Fibroblast of mammary gland (primary cell): ENCODE measurements around the gene EFNA3.

Source experiments
- DNase-seq: peaks from one replicate; pipeline ENCODE4 v3.0.0-alpha.2; 2010; ENCODE audit warnings: low read depth
- H3K4me3 ChIP-seq: 2 replicates; pipeline ENCODE4 v1.5.1; 2011; ENCODE audit warnings: low read depth, mild to moderate bottlenecking, low read length, moderate library complexity; ENCODE audit not compliant: control insufficient read depth
- TF ChIP-seq, protein P1 (sequence below): conservative IDR thresholded peaks from 2 replicates; pipeline ENCODE4 v1.5.1; 2011; ENCODE audit warnings: low read depth, low read length, inconsistent platforms; ENCODE audit not compliant: control insufficient read depth, insufficient read depth

The EFNA3 gene

GRCh38 chr1:155068599-155068998 is 10.0 kb upstream of the EFNA3 start:
- DNase-seq, result no peak
- H3K4me3 ChIP-seq, result no peak overlapping the region
- TF ChIP-seq, protein P1, sequence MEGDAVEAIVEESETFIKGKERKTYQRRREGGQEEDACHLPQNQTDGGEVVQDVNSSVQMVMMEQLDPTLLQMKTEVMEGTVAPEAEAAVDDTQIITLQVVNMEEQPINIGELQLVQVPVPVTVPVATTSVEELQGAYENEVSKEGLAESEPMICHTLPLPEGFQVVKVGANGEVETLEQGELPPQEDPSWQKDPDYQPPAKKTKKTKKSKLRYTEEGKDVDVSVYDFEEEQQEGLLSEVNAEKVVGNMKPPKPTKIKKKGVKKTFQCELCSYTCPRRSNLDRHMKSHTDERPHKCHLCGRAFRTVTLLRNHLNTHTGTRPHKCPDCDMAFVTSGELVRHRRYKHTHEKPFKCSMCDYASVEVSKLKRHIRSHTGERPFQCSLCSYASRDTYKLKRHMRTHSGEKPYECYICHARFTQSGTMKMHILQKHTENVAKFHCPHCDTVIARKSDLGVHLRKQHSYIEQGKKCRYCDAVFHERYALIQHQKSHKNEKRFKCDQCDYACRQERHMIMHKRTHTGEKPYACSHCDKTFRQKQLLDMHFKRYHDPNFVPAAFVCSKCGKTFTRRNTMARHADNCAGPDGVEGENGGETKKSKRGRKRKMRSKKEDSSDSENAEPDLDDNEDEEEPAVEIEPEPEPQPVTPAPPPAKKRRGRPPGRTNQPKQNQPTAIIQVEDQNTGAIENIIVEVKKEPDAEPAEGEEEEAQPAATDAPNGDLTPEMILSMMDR, result no peak

DNA sequence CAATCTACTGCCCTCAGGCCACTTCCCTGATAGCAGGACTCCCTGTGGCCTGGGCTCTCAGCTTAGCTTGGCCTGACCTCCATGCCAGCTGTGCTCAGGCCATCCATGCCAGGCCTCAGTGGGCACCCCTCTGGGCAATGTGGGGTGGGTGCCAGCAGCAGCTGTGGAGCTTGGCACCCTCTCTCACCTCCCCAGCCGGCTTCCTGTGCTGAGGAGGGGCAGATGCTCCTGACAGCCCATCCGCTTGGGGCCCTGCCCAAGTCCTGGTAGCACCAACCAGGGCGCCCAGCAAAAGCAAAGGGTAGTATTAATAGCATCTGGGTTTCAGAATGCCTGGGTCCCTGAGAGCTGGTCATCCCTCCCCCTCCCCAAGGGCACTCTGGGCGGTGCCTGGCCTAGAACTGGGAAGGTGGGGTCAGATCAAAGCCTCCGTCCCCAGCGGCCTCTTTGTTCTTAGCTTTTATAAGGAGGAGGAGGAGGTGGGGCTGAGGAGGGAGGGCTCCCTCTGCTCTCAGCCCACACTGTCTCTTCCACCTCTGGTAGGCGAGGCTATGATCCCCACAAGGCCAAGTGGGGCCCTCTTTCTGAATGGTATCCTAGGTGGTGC is 9.0 kb upstream of the EFNA3 start:
- no peak overlapping the region for H3K4me3 ChIP-seq
- TF ChIP-seq, protein P1, result no peak
- DNase-seq, result no peak

DNA sequence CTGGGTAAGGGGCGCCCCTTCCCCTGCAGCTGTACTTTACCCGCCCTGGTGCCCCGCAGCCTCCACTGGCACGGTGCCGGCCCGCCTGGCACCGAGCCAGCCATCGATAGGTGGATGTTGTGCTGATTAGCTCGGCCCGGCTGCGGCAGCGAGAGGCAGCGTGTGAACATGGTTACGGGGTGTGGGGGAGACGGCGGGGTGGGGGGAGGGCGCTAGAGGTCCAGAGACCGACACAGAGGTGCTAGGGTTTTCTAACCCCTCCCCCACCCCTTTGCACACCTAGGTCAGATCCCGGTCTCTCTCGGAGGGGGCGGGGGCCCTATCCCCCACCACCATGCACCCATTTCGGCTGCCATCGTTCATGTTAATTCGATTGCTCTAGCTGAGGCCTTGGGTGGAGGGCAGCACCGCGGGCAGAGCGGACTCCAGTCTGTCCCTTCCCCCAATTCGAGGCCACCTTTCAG is 8.4 kb upstream of the EFNA3 start:
- TF ChIP-seq, protein P1, result no peak
- DNase-seq, result no peak
- H3K4me3 ChIP-seq, result peak overlapping the region; percentile 53

DNA sequence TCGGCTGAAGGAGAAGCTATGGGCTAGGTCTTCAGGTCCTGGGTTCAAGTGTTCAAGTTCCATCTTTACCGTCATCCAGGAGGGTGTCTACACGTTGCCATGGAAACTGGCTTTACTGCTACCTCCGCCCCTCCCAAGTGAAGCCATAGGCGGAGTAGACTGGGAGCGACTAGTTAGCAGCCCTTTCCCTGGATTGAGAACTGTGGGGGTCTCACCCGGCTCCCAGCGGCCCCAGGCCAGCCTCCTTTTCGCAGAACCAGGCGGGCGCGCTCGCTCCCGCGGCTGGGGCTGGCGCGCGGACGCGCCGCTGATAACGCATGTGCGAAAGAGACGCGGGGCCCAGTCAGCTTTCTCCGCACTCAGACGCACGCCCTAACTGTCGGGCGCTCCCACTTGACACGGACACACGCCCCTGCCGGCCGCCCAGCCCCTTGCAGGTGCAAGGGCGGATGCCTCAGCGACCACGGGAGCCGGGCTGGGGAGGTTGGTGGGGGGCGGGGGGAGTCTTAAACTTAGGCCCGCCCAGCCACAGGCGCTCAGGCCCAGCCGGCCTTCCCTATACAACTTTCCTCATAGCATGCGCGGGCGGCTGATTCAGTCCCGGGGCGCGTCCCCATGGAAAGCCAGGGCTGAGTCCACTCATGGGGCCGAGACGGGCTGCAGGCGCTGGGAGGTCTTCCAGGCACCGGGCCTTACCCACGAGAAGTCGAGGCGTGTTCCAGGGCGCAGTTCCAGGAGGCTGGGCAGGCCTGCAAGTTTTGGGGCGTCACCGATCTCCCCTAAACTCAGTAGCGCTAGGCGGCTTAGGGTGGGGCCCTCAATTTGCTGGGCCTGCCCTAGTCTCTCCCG is 7.7 kb upstream of the EFNA3 start:
- TF ChIP-seq, protein P1, result no peak
- peak overlapping the region; percentile 53 for H3K4me3 ChIP-seq
- peak; percentile 71 for DNase-seq

DNA sequence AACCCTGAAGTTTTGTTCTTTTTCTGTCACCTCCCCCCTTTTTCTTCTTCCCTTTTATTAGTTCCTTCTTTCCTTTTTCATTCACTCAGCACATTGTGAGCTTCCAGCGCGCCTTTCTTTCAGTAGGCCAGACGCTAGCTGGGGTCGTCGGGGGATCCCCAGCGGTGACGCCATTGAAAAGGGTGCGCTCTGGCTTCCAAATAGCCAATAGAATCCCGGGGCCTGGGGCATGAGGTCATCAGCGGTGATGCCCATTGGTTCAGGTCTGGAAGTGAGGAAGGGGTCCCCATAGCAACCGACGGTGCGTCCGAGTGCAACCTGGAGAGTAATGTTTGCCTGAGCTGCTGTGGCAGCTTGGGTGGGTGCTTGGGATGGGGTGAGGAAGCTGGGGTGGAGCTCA is 6.9 kb upstream of the EFNA3 start:
- no peak overlapping the region for H3K4me3 ChIP-seq
- TF ChIP-seq, protein P1, result no peak
- no peak for DNase-seq

GRCh38 chr1:155072531-155073289 is 5.9 kb upstream of the EFNA3 start:
- DNase-seq, result no peak
- TF ChIP-seq, protein P1, result no peak

More at GRCh38 chr1:155072531-155073289, 5.9 kb upstream of the EFNA3 start:
- H3K4me3 ChIP-seq, result no peak overlapping the region
